PC-3 (cell line): ENCODE results near the gene A4GALT. TPM values are rescaled to one million over a fixed set of nuclear protein-coding genes. Genes with fewer than 3 reads are reported as not detected.
"Not testable (repeated sequence)": the region's sequence is repeated elsewhere in the genome, so short reads cannot be mapped to it uniquely, and the experiment has no call there.

ENCODE experiments used
- ATAC-seq: fragments of 200-7000 bp; cut with Tn5 transposase; 2 replicates; pipeline ENCODE4 v1.9.1; 2020; ENCODE audit warnings: mild to moderate bottlenecking, moderate library complexity
- BruUV-seq: library from RNA; stranded (reverse); fragments of 400-500 nt; replicated peaks from 2 replicates; lab custom pipeline; 2021; lab: Mats Ljungman, UMichigan
- CTCF ChIA-PET: fragments of 300-600 bp; sonication (Branson Sonifier 250); formaldehyde crosslinking; loops from one replicate; lab custom pipeline; 2022; ENCODE audit warnings: antibody characterized with exemption; lab: Charles Lee
- POLR2A ChIA-PET: fragments of 300-600 bp; sonication (Branson Sonifier 250); formaldehyde crosslinking; loops from one replicate; lab custom pipeline; 2022; ENCODE audit warnings: antibody characterized with exemption; ENCODE audit not compliant: unreplicated experiment; lab: Charles Lee
- DNase-seq: peaks from one replicate; pipeline ENCODE4 v3.0.0-alpha.2; 2015
- H2AFZ ChIP-seq: fragments of 300-600 bp; sonication (generic); 2 replicates; pipeline ENCODE4 v1.6.0; 2016; ENCODE audit warnings: antibody characterized with exemption, low read length
- H3F3A ChIP-seq: fragments of 300-600 bp; sonication (generic); one replicate; pipeline ENCODE4 v1.6.0; 2017; ENCODE audit warnings: antibody characterized with exemption, low read length, control low read depth, mild to moderate bottlenecking; ENCODE audit not compliant: unreplicated experiment
- H3K27ac ChIP-seq: fragments of 300-600 bp; sonication (generic); 2 replicates; pipeline ENCODE4 v1.5.1; 2016; ENCODE audit warnings: mild to moderate bottlenecking, low read length
- H3K27me3 ChIP-seq: fragments of 300-600 bp; sonication (generic); 2 replicates; pipeline ENCODE4 v1.6.1; 2016; ENCODE audit warnings: low read length, mixed read lengths
- H3K36me3 ChIP-seq: fragments of 300-600 bp; sonication (generic); 2 replicates; pipeline ENCODE4 v1.6.1; 2016; ENCODE audit warnings: low read depth, mixed run types, low read length, mixed read lengths
- H3K4me1 ChIP-seq: fragments of 300-600 bp; sonication (generic); 2 replicates; pipeline ENCODE4 v1.5.1; 2016; ENCODE audit warnings: low read length; ENCODE audit not compliant: insufficient read depth
- H3K4me2 ChIP-seq: fragments of 300-600 bp; sonication (generic); 2 replicates; pipeline ENCODE4 v1.6.0; 2016; ENCODE audit warnings: low read length
- H3K4me3 ChIP-seq: fragments of 300-600 bp; sonication (generic); 2 replicates; pipeline ENCODE4 v1.5.1; 2016; ENCODE audit warnings: mild to moderate bottlenecking, low read length, mixed read lengths
- H3K79me2 ChIP-seq: fragments of 300-600 bp; sonication (generic); 2 replicates; pipeline ENCODE4 v1.6.1; 2017; ENCODE audit warnings: low read length, mixed read lengths
- H3K9ac ChIP-seq: fragments of 300-600 bp; sonication (generic); 2 replicates; pipeline ENCODE4 v1.6.0; 2016; ENCODE audit warnings: mild to moderate bottlenecking, low read length
- H3K9me2 ChIP-seq: fragments of 300-600 bp; sonication (generic); replicated peaks from 2 replicates; pipeline ENCODE4 v1.6.1; 2016; ENCODE audit warnings: mixed run types, low read length, mixed read lengths
- H3K9me3 ChIP-seq: fragments of 300-600 bp; sonication (generic); 2 replicates; pipeline ENCODE4 v1.6.1; 2016; ENCODE audit warnings: low read length, mixed read lengths
- H4K20me1 ChIP-seq: fragments of 300-600 bp; sonication (generic); 2 replicates; pipeline ENCODE4 v1.6.1; 2016; ENCODE audit warnings: low read length, mixed read lengths
- EZH2 ChIP-seq: fragments of 300-600 bp; sonication (generic); IDR thresholded peaks from one replicate; pipeline ENCODE4 v1.6.1; 2017; ENCODE audit warnings: antibody characterized with exemption, mild to moderate bottlenecking, low read length; ENCODE audit not compliant: unreplicated experiment
- EZH2phosphoT487 ChIP-seq: fragments of 300-600 bp; sonication (generic); IDR thresholded peaks from 2 replicates; pipeline ENCODE4 v1.6.1; 2018; ENCODE audit warnings: mild to moderate bottlenecking, antibody characterized with exemption, low read length, borderline replicate concordance
- intact Hi-C: fragments of 100-400 bp; cut with micrococcal nuclease; formaldehyde crosslinking; loops from 2 replicates; pipeline ENCODE4 v1.9.0; 2023
- total RNA-seq: library from RNA; depleted of rRNA; stranded (reverse); fragments of >200 nt; gene quantifications from 2 replicates; pipeline ENCODE4 v1.2.3, GENCODE V29; 2014
- TF ChIP-seq, protein P1 (sequence below): fragments of 300-600 bp; sonication (generic); conservative IDR thresholded peaks from 2 replicates; pipeline ENCODE4 v1.5.1; 2017; ENCODE audit warnings: antibody characterized with exemption, low read depth, mild to moderate bottlenecking, low read length

The A4GALT gene
- total RNA-seq, 1 experiment from 2014 or later = 3.2 TPM

DNA sequence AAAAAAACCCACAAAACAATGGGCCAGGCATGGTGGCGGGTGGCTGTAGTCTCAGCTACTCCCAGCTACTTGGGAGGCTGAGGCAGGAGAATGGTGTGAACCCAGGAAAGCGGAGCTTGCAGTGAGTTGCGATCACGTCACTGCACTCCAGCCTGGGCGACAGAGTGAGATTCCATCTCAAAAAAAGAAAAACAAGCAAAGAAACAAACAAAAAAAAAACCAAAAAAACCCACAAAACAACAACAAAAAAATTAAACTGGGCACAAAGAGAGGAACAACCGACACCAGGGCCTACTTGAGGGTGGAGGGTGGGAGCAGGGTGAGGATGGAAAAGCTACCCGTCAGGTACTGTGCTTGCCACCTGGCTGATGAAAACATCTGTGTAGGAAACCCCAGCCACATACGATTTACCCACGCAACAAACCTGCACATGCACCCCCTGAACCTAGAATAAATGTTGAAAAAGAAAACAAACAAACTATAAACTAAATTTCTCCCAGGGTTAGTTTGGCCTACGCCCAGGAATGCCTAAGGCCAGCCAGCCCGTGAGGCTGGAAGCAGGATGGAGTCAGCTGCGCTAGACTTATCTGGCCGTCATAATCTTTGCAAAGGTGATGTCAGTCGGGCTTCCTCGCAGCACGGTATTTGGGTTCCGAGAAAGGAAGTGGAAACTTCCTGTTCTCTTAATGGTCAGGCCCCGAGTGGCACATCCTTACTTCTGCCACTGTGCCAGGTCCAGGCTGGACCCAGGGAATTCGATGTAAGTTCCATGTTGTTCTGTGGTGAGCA, 49.6 kb downstream of the A4GALT start:
- ChIA-PET CTCF (no interaction called here), POLR2A (no interaction called here)
- Histone ChIP-seq H3K27me3 (no peaks in the 10 kb centered on the region), H3K4me2 (peak overlapping the region; percentile 48), H3K36me3 (no peaks in the 10 kb centered on the region), H3K9ac (no peak overlapping the region), H4K20me1 (no peaks in the 10 kb centered on the region), H3K4me1 (0 out of 2 replicates have a peak, but pooled peaks cover 5% of the 10 kb centered on the region), H3K9me3 (no peaks in the 10 kb centered on the region), H3K9me2 (no peaks in the 10 kb centered on the region), H3K4me3 (no peak overlapping the region), H3F3A (no peaks in the 10 kb centered on the region), H2AFZ (peak overlapping the region; percentile 45), H3K27ac (no peak overlapping the region), H3K79me2 (no peaks in the 10 kb centered on the region)
- TF ChIP-seq, protein P1, sequence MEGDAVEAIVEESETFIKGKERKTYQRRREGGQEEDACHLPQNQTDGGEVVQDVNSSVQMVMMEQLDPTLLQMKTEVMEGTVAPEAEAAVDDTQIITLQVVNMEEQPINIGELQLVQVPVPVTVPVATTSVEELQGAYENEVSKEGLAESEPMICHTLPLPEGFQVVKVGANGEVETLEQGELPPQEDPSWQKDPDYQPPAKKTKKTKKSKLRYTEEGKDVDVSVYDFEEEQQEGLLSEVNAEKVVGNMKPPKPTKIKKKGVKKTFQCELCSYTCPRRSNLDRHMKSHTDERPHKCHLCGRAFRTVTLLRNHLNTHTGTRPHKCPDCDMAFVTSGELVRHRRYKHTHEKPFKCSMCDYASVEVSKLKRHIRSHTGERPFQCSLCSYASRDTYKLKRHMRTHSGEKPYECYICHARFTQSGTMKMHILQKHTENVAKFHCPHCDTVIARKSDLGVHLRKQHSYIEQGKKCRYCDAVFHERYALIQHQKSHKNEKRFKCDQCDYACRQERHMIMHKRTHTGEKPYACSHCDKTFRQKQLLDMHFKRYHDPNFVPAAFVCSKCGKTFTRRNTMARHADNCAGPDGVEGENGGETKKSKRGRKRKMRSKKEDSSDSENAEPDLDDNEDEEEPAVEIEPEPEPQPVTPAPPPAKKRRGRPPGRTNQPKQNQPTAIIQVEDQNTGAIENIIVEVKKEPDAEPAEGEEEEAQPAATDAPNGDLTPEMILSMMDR = no peak
- no peak for TF ChIP-seq EZH2phosphoT487
- TF ChIP-seq EZH2 = no peak
- BruUV-seq = no TSS peak
- ATAC-seq (peak; percentile 78), DNase-seq (peak; percentile 44)
- intact Hi-C loops = no loop called here

DNA sequence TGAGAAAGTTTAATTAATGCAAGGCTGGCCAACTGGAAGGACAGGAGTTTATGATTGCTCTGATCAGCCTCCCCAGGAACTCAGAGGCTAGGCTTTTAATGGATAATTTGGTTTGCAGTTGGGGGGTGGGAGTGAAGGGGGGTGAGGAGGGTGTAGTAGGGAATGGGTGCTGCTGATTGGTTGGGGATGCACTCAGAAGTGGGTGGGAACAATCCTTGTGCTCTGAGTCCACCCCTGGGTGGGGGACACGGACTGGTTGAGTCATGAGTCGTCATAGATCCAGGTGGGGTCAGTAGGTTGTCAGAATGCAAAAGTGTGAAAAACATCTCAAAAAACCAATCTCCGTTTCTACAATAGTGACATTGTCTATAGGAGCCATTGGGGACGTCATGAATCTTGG, 50.6 kb downstream of the A4GALT start:
- Histone ChIP-seq H4K20me1 (no peaks in the 10 kb centered on the region), H3K4me3 (no peak overlapping the region), H3K9ac (no peak overlapping the region), H3K9me2 (no peaks in the 10 kb centered on the region), H3K4me2 (no peak overlapping the region), H3K4me1 (0 out of 2 replicates have a peak, but pooled peaks cover 5% of the 10 kb centered on the region), H3K9me3 (no peaks in the 10 kb centered on the region), H3K27me3 (no peaks in the 10 kb centered on the region), H3K79me2 (no peaks in the 10 kb centered on the region), H3K27ac (no peak overlapping the region), H3F3A (no peaks in the 10 kb centered on the region), H3K36me3 (no peaks in the 10 kb centered on the region), H2AFZ (no peak overlapping the region)
- ChIA-PET CTCF (no interaction called here), POLR2A (no interaction called here)
- intact Hi-C loops = no loop called here
- TF ChIP-seq, protein P1 = no peak
- TF ChIP-seq EZH2 (no peak), EZH2phosphoT487 (no peak)
- no peak for DNase-seq
- BruUV-seq = no TSS peak
- no peak for ATAC-seq

DNA sequence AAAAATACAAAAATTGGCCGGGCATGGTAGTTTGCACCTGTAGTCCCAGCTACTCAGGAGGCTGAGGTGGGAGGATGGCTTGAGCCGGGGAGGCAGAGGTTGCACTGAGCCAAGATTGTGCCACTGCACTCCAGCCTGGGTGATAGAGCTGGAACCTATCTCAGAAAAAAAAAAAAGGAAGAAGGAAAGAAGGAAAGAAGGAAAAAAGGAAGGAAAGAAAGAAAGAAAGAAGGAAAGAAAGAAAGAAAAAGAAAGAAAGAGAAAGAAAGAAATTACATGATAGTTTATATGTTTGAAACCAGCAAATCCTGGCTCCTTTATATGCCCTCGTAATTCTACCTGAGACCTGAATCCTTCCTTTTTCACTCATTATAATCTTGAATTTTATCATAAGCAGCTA, 54.3 kb downstream of the A4GALT start:
- H3F3A ChIP-seq, ATAC-seq, DNase-seq, CTCF ChIA-PET, BruUV-seq, H3K9me3 ChIP-seq, H3K4me3 ChIP-seq, H3K4me2 ChIP-seq, H3K27me3 ChIP-seq, H3K9ac ChIP-seq, H2AFZ ChIP-seq, H3K27ac ChIP-seq, H3K9me2 ChIP-seq, H3K79me2 ChIP-seq, H4K20me1 ChIP-seq, POLR2A ChIA-PET, H3K36me3 ChIP-seq, H3K4me1 ChIP-seq, intact Hi-C loops: not testable (repeated sequence)
